Measurements from ENCODE around the gene POLD3. TPM values are rescaled to one million over a fixed set of nuclear protein-coding genes. Genes with fewer than 3 reads are reported as not detected.

POLD3 gene
- polyA plus RNA-seq, 2 donors = 6.0 to 7.2 TPM

- no peaks in the 10 kb centered on the region for H3K27me3 ChIP-seq (ENCODE audit: control insufficient read depth in 1 of 2, insufficient read depth in 2 of 2, low read length in 2 of 2)
- H3K27ac ChIP-seq (ENCODE audit: low read depth in 2 of 2, low read length in 1 of 2) = peak overlapping the region in 1 of 2 donors; percentile 25
- H3K4me3 ChIP-seq (ENCODE audit: low read depth in 1 of 2, low read length in 2 of 2) = no peak overlapping the region
- H3K9me3 ChIP-seq (ENCODE audit: control insufficient read depth in 2 of 2, insufficient read depth in 1 of 2, low read depth in 1 of 2, low read length in 1 of 2) = peaks cover 0 to under 1% of the 10 kb centered on the region in 2 donors
- no peaks in the 10 kb centered on the region for H3K36me3 ChIP-seq (ENCODE audit: control insufficient read depth in 2 of 2, insufficient read depth in 2 of 2, low read length in 1 of 2)
- 67% methylated on average over 12 of the region's 12 CpGs for WGBS, 2 donors
- H3K4me1 ChIP-seq (ENCODE audit: control insufficient read depth in 2 of 2, insufficient read depth in 2 of 2, low read length in 1 of 2) = no peaks in the 10 kb centered on the region
Measured at GRCh38 chr11:74681686-74682651, 89.6 kb downstream of the POLD3 start.

GRCh38 chr11:74682731-74683278 is 90.4 kb downstream of the POLD3 start:
- no peaks in the 10 kb centered on the region for H3K4me1 ChIP-seq (ENCODE audit: control insufficient read depth in 2 of 2, insufficient read depth in 2 of 2, low read length in 1 of 2)
- 87 to 88% methylated on average over 14 of the region's 14 CpGs for WGBS, 2 donors
- no peaks in the 10 kb centered on the region for H3K36me3 ChIP-seq (ENCODE audit: control insufficient read depth in 2 of 2, insufficient read depth in 2 of 2, low read length in 1 of 2)
- H3K4me3 ChIP-seq (ENCODE audit: low read depth in 1 of 2, low read length in 2 of 2) = peak overlapping the region in 1 of 2 donors; percentile 43
- H3K27ac ChIP-seq (ENCODE audit: low read depth in 2 of 2, low read length in 1 of 2) = peak overlapping the region in 1 of 2 donors; percentile 30
- H3K9me3 ChIP-seq (ENCODE audit: control insufficient read depth in 2 of 2, insufficient read depth in 1 of 2, low read depth in 1 of 2, low read length in 1 of 2) = peaks cover 0 to 5% of the 10 kb centered on the region in 2 donors
- no peaks in the 10 kb centered on the region for H3K27me3 ChIP-seq (ENCODE audit: control insufficient read depth in 1 of 2, insufficient read depth in 2 of 2, low read length in 2 of 2)

- 5 to 13% methylated on average over 43 to 59 of the region's 59 CpGs for WGBS, 2 donors
- H3K27ac ChIP-seq (ENCODE audit: low read depth in 2 of 2, low read length in 1 of 2) = peak overlapping the region in 1 of 2 donors; percentile 30
- H3K4me3 ChIP-seq (ENCODE audit: low read depth in 1 of 2, low read length in 2 of 2) = peak overlapping the region; percentile 22 to 43
- peaks cover 0 to 5% of the 10 kb centered on the region in 2 donors for H3K9me3 ChIP-seq (ENCODE audit: control insufficient read depth in 2 of 2, insufficient read depth in 1 of 2, low read depth in 1 of 2, low read length in 1 of 2)
- no peaks in the 10 kb centered on the region for H3K36me3 ChIP-seq (ENCODE audit: control insufficient read depth in 2 of 2, insufficient read depth in 2 of 2, low read length in 1 of 2)
- H3K27me3 ChIP-seq (ENCODE audit: control insufficient read depth in 1 of 2, insufficient read depth in 2 of 2, low read length in 2 of 2) = no peaks in the 10 kb centered on the region
- H3K4me1 ChIP-seq (ENCODE audit: control insufficient read depth in 2 of 2, insufficient read depth in 2 of 2, low read length in 1 of 2) = no peaks in the 10 kb centered on the region
Measured at GRCh38 chr11:74683279-74683871, 91.0 kb downstream of the POLD3 start.

- Histone ChIP-seq H3K4me1 (ENCODE audit: control insufficient read depth in 2 of 2, insufficient read depth in 2 of 2, low read length in 1 of 2) (no peaks in the 10 kb centered on the region), H3K4me3 (ENCODE audit: low read depth in 1 of 2, low read length in 2 of 2) (peak overlapping the region in 1 of 2 donors; percentile 43), H3K9me3 (ENCODE audit: control insufficient read depth in 2 of 2, insufficient read depth in 1 of 2, low read depth in 1 of 2, low read length in 1 of 2) (peaks cover 0 to 5% of the 10 kb centered on the region in 2 donors), H3K36me3 (ENCODE audit: control insufficient read depth in 2 of 2, insufficient read depth in 2 of 2, low read length in 1 of 2) (no peaks in the 10 kb centered on the region), H3K27me3 (ENCODE audit: control insufficient read depth in 1 of 2, insufficient read depth in 2 of 2, low read length in 2 of 2) (no peaks in the 10 kb centered on the region), H3K27ac (ENCODE audit: low read depth in 2 of 2, low read length in 1 of 2) (no peak overlapping the region)
- 70 to 74% methylated on average over 12 of the region's 12 CpGs for WGBS, 2 donors
Measured at GRCh38 chr11:74683941-74684481, 91.6 kb downstream of the POLD3 start.

DNA sequence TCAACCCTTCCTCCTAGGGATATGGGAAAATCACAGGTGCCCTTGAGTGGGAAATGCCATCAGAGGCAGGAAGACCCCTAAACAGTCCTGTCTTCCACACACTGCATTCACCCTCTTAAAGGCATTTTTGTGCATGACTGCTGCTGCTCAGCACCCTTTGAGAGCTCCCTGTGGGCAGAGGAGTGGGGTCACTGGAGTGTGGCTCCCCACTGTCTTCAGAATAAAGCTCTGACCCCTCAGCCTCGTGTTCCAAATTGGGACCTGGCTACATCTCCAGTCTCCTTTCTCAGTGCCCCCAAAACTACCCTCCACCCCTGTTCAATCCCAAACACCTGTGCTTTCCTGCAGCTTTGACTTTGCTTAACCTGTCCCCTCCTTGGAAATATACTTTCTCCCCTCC is 92.3 kb downstream of the POLD3 start:
- Histone ChIP-seq H3K4me1 (ENCODE audit: control insufficient read depth in 2 of 2, insufficient read depth in 2 of 2, low read length in 1 of 2) (no peaks in the 10 kb centered on the region), H3K9me3 (ENCODE audit: control insufficient read depth in 2 of 2, insufficient read depth in 1 of 2, low read depth in 1 of 2, low read length in 1 of 2) (peaks cover 0 to 5% of the 10 kb centered on the region in 2 donors), H3K27me3 (ENCODE audit: control insufficient read depth in 1 of 2, insufficient read depth in 2 of 2, low read length in 2 of 2) (no peaks in the 10 kb centered on the region), H3K27ac (ENCODE audit: low read depth in 2 of 2, low read length in 1 of 2) (no peak overlapping the region), H3K36me3 (ENCODE audit: control insufficient read depth in 2 of 2, insufficient read depth in 2 of 2, low read length in 1 of 2) (no peaks in the 10 kb centered on the region), H3K4me3 (ENCODE audit: low read depth in 1 of 2, low read length in 2 of 2) (no peak overlapping the region)
- WGBS, 2 donors = 83 to 90% methylated on average over 1 of the region's 1 CpG

- Histone ChIP-seq H3K27ac (ENCODE audit: low read depth in 2 of 2, low read length in 1 of 2) (no peak overlapping the region), H3K4me1 (ENCODE audit: control insufficient read depth in 2 of 2, insufficient read depth in 2 of 2, low read length in 1 of 2) (no peaks in the 10 kb centered on the region), H3K36me3 (ENCODE audit: control insufficient read depth in 2 of 2, insufficient read depth in 2 of 2, low read length in 1 of 2) (no peaks in the 10 kb centered on the region), H3K4me3 (ENCODE audit: low read depth in 1 of 2, low read length in 2 of 2) (no peak overlapping the region), H3K27me3 (ENCODE audit: control insufficient read depth in 1 of 2, insufficient read depth in 2 of 2, low read length in 2 of 2) (no peaks in the 10 kb centered on the region), H3K9me3 (ENCODE audit: control insufficient read depth in 2 of 2, insufficient read depth in 1 of 2, low read depth in 1 of 2, low read length in 1 of 2) (peaks cover 0 to 5% of the 10 kb centered on the region in 2 donors)
Measured at GRCh38 chr11:74685338-74685737, 93.0 kb downstream of the POLD3 start.

GRCh38 chr11:74685905-74686304 is 93.5 kb downstream of the POLD3 start:
- Histone ChIP-seq H3K9me3 (ENCODE audit: control insufficient read depth in 2 of 2, insufficient read depth in 1 of 2, low read depth in 1 of 2, low read length in 1 of 2) (peaks cover 0 to 5% of the 10 kb centered on the region in 2 donors), H3K27me3 (ENCODE audit: control insufficient read depth in 1 of 2, insufficient read depth in 2 of 2, low read length in 2 of 2) (no peaks in the 10 kb centered on the region), H3K36me3 (ENCODE audit: control insufficient read depth in 2 of 2, insufficient read depth in 2 of 2, low read length in 1 of 2) (no peaks in the 10 kb centered on the region), H3K4me3 (ENCODE audit: low read depth in 1 of 2, low read length in 2 of 2) (no peak overlapping the region), H3K4me1 (ENCODE audit: control insufficient read depth in 2 of 2, insufficient read depth in 2 of 2, low read length in 1 of 2) (no peaks in the 10 kb centered on the region), H3K27ac (ENCODE audit: low read depth in 2 of 2, low read length in 1 of 2) (no peak overlapping the region)
- 86 to 90% methylated on average over 3 of the region's 3 CpGs for WGBS, 2 donors

DNA sequence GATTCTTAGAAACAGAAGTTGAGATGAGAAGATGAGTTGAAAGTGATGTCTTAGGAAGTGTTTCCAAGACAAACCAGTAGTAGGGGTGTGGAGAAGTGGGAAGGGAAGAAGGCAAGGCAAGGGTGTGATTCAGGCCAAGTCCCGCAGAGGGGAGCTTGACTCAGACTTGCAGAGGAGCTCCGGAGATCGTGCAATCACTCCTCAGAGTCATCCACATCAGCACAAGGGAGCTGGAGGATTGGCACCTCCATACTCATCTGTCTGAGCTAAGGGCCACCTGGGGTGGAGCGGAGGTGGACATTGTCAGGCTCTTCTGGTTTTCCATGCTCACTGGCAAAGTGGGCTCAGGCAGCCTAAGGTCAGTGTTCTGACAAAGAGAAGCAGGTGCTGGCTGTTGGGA is 94.4 kb downstream of the POLD3 start:
- H3K27ac ChIP-seq (ENCODE audit: low read depth in 2 of 2, low read length in 1 of 2) = no peak overlapping the region
- H3K27me3 ChIP-seq (ENCODE audit: control insufficient read depth in 1 of 2, insufficient read depth in 2 of 2, low read length in 2 of 2) = no peaks in the 10 kb centered on the region
- H3K4me3 ChIP-seq (ENCODE audit: low read depth in 1 of 2, low read length in 2 of 2) = no peak overlapping the region
- no peaks in the 10 kb centered on the region for H3K36me3 ChIP-seq (ENCODE audit: control insufficient read depth in 2 of 2, insufficient read depth in 2 of 2, low read length in 1 of 2)
- 76 to 84% methylated on average over 4 of the region's 4 CpGs for WGBS, 2 donors
- no peaks in the 10 kb centered on the region for H3K4me1 ChIP-seq (ENCODE audit: control insufficient read depth in 2 of 2, insufficient read depth in 2 of 2, low read length in 1 of 2)
- peaks cover 0 to 5% of the 10 kb centered on the region in 2 donors for H3K9me3 ChIP-seq (ENCODE audit: control insufficient read depth in 2 of 2, insufficient read depth in 1 of 2, low read depth in 1 of 2, low read length in 1 of 2)

DNA sequence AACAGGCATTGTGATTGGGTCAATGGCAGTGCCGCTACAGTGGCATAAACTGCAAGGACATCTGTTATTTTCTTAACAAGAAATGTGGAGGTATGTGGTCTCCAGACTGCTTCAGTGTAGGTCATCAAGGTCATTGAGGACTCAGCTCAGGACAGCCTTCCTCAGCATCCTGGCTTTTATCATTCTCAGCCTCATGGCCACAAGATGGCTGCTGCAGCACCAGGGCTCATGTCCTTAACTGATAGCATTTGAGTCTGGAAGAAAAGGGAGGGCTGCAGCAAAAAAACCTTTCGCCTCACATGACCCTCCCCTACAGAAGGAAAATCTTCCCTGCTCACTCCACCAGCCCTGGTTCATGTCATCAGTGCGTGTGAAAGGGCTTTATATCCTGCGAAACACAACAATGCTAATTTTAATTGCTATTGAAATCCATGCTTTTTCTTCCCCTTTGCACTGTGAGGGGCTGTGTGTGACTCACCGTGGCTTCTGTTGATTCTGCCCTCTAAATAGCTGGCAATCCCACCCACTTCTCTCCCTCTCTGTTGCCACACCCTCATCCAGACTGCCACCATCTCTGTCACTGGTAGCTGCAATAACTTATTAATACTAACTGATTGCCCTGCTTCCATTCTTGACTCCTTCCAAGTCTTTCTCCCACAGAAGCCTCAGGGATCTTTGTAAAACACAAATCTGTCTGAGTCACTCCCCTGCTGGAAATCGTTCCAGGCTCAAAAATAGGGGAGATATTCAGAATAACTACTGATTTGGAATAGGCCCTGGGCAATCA is 95.0 kb downstream of the POLD3 start:
- no peaks in the 10 kb centered on the region for H3K4me1 ChIP-seq (ENCODE audit: control insufficient read depth in 2 of 2, insufficient read depth in 2 of 2, low read length in 1 of 2)
- WGBS, 2 donors = 70 to 76% methylated on average over 6 of the region's 6 CpGs
- H3K27me3 ChIP-seq (ENCODE audit: control insufficient read depth in 1 of 2, insufficient read depth in 2 of 2, low read length in 2 of 2) = no peaks in the 10 kb centered on the region
- H3K36me3 ChIP-seq (ENCODE audit: control insufficient read depth in 2 of 2, insufficient read depth in 2 of 2, low read length in 1 of 2) = no peaks in the 10 kb centered on the region
- no peak overlapping the region for H3K4me3 ChIP-seq (ENCODE audit: low read depth in 1 of 2, low read length in 2 of 2)
- peaks cover 0 to 5% of the 10 kb centered on the region in 2 donors for H3K9me3 ChIP-seq (ENCODE audit: control insufficient read depth in 2 of 2, insufficient read depth in 1 of 2, low read depth in 1 of 2, low read length in 1 of 2)
- no peak overlapping the region for H3K27ac ChIP-seq (ENCODE audit: low read depth in 2 of 2, low read length in 1 of 2)

Data from esophagus (tissue), 2 donors.